Inferior parietal cortex (tissue), 1 donor: ENCODE results near the gene SENP3.
"Not testable (repeated sequence)": the region's sequence is repeated elsewhere in the genome, so short reads cannot be mapped to it uniquely, and the experiment has no call there.

Source experiments
- DNase-seq: peaks from one replicate; pipeline ENCODE4 v3.0.0-alpha.2; 2016; ENCODE audit errors: extremely low spot score

Gene SENP3

DNA sequence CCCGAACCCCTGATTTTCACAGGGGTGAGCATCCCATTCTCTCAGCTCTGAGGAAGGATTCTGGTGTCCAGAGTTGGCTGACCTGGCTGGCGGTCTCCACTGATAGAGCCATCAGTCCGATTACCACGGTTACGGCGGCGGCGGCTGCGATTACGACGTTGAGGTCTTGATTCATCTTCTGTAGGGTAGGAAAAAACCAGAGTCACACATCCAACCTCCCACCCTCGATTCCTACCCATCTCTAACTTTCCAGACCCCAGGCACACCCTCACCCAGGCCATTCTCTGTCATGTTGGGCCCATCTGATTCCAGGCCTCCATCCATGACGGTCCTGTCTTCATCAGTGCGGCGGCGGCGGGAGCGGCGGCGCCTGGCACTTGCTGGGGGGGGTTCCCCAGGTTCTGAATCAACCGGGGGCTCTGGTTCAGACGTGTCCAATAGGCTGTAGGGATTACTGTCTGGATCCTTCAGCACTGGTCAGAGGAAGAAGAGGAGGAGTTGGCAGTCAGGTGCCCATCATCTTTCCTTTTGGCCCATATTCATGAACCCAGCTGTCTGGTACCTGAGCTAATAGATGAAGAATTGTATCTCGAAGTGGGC, 30.8 kb downstream of the SENP3 start:
- DNase-seq, result no peak

DNA sequence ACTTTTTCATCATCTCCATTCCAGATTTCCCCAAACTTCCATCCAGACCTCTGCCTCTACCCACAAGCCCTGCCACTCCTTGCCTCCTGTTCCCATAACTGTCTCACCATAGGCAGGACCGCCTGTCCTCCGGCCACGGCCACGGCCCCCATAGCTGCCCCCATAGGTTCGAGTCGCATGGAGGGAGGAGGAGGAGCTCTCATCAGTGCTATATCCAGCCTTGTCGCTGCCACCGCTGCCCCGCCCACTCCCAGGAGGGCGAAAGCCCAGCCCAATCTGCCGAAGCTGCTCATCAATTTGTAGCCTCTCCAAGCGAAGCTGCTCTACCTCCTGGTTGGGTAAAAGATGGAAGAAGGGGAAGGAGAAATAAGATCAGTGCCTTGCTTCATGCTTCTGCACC, 31.6 kb downstream of the SENP3 start:
- DNase-seq, result no peak

DNA sequence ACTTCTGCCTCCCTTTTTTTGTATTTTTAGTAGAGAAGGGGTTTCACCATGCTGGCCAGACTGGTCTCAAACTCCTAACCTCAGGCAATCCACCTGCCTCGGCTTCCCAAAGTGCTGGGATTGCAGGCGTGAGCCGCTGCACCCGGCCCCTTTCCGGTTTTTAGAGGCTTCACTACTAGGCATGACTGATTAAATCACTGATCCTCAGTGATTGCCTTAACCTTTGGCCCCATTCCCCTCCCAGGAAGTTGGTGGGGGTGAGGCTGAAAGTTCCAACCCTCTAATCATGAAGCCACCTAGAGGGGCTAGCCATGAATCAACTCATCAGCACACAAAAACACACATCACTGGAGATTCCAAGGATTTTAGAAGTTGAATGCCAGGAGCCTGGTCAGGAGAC, 35.8 kb downstream of the SENP3 start:
- not testable (repeated sequence) for DNase-seq

DNA sequence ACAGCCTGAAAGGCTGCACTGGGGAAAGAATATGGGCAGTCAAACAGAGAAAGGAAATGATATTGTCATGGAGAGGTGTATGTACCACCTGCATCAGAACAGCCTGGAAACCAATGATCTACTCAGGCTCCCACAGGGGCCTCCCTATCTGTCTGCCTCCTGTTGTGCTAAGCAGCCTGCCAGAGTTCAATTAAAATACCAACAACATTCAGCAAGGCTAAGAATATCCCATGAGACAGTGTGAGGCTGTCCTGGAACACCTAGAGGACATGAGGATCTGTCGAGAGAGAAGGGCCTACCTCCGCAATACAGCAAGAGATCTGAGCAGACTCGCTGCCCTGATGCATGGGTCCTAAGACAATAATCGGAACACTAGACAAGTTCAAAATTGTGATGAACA, 44.6 kb downstream of the SENP3 start:
- DNase-seq, result no peak

DNA sequence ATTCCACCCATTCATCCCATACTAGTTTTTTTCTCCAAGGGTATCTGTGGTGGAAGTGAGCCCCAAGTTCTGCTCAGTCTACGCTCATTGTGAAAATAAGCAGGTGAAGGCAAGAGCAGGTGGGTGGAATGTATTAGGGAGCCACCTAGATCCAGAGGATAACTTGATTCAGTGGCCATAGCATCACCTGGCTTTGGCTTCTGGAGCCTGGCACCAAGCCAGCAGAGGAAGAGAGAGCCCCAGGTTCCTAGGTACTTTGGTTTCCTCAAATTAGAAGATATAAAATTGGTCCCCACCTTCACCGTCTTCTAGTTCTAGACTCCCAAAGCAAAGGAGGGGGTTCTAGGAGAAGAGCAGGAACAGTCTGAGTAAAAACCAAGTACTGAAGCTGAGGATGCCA, 48.9 kb downstream of the SENP3 start:
- no peak for DNase-seq

DNA sequence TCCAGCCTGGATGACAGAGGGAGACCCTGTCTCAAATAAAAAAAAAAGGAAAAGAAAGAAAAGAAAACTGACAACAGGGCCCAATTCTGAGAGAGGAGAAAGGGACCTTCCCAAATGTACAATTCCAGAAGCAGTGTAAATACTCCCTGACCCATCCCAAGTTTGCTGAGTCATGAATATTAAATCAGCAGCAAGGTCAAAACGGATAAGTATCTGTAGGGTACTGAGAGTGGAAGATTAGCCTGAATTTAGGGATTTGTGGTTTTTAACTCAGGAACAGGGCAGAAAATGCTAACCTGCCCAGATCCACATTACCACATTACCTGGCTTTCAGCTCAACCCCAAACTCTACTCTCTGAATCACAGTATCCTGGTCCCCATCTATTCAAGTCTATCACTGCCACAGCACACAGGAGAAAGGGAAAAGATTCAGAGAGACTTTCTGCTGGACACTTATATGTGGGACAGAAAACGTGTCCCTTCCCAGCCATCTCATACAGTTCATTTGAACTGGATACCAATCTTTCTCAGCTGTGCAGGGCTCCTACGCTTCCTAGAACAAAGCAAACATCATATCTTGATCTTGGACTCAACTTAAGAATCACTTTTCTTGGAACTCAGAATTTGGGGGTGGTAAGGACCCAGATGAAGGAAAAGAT, 50.0 kb downstream of the SENP3 start:
- no peak for DNase-seq

DNA sequence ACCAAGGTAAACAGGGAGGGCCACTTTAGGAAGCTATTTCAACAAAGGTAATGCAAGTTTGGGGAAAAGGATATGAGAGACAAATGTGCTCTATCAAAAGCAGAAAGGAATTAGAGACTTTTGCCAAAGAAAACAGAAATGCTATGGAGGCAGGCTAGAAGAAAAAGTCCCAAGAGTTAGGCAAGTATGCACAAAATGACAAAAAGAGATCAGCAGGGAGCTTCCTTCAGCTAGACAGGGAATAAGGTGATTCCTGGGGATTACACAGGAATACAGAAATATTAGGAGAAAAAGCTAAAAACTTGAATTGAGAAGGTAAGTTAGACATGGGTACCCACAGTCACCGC, 50.5 kb downstream of the SENP3 start:
- no peak for DNase-seq

DNA sequence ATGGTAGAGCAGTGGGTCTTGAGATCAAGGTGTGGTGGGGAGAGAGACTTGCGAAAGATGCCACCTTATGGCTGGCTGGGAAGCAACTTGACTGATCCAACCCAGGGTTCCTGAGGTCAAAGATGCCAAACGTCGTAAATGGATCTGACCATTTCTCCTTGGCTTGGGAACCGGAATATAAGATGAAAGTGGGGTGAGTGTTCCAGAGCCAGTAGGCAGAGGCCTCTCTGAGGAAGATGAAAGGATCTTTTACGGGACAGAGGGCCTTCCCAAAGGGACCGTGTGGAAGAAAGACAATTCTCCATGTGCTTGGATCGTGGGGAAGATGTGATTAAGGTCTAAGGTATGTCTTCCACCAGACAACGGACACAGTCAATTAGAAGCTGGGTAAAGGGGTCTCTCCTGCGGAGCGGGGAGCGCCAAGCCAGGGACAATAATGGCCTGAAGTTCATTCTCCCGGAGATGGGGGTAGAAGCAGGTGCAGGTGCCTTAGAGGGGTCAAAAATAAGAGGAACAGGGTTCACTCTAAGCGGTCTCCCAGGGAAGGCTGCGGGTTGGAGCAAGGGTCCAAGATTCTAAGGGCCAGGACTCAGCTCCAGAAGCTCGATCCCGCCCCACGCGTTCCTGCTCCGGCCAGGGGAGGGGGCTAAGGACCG, 52.2 kb downstream of the SENP3 start:
- no peak for DNase-seq

DNA sequence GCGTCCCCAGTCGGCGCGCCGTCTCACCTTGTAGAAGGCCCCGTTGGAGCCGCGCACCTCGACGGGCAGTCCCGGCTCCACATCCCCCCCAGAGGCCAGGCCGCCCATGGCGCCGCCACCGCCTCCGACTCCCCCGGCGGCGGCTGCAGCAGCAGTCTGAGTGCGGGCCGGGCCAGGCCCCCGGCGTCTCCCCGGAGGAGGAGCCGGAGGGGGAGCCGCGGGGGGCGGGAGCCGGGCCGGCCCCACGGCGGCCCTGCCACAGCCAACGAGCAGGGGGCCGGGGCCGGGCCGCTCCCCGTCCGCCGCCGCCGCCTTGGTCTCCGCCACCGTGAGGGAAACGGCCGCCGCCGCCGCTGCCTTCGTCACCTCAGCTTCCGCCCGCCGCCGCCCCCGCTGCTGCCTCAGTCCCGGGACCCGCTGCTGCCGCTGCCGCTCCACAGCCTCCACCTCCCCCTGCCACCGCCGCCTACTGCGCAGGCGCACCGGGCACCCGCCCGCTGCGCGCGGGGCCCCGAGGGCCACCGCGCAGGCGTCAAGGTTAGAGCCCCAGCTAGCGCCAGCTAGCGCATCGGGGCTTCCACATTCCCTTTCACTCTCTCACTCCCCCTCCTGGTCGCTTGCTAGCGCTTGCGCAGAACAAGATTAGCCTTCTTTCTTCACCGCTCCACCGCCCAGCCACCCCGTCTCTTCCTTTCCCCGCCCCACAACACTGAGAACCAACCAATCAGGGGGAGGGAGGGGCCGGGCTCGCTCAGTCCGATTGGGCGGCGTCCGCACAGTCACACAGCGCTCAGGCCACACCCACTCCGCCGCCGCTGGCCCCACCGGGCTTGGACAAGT, 52.9 kb downstream of the SENP3 start, which contains the start of gene FXR2:
FXR2 (minus strand) TSS at position 473 of the 840 bp plus-strand sequence; CDS start at position 108, 365 bp downstream.
- DNase-seq, result peak; percentile 99

DNA sequence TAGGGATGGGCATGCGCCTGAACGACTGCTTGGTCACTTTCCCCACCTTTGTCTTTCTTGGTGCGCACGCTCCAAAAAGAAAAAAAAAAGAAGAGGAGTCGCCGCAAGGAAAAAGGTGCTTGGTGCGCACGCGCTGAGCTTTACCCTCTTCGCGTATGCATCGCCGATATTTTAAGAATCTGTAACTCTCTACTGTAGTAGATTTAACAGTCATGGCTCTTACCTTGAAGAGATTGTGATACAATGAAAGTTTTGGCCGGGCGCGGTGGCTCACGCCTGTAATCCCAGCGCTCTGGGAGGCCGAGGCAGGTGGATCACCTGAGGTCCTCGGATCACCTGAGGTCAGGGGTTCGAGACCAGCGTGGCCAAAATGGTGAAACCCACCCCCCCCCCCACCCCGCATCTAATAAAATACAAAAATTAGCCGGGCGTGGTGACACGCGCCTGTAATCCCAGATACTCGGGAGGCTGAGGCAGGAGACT, 53.6 kb downstream of the SENP3 start:
- no peak for DNase-seq

DNA sequence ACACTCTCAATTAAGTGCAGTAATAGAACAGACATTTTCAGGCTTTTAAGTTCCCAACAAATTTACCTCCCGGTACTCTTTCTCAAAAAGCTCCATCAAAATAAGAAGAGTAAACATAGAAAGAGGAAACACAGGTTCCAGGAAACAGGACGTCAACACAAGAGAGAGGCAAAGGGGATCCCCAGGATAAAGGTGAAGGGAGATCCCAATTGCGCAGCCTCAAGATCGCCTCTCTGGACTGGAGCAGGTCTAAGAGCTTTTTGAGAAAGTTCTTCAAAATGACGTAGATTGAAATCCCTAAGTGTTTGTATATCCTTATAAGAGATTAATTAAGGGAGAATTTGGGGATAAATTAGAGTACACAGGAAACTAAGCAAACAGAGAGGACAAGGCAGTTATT, 56.9 kb downstream of the SENP3 start:
- no peak for DNase-seq

DNA sequence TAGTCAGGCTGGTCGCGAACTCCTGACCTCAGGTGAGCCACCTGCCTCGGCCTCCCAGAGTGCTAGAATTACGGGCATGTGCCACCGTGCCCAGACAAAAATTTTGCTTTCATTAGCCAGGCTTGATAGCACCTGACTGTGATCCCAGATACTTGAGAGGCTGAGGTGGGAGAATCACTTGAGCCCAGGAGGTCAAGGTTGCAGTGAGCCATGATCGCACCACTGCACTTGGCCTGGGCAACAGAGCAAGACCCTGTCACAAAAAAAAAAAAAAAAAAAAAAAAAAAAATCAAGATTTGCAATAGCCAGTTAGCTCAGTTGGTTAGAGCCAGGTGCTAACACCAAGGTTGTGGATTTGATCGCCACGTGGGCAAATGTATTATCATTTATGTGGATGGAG, 59.1 kb downstream of the SENP3 start:
- DNase-seq, result no peak
